NB4 (cell line): ENCODE measurements around the gene SHLD1.
"Not testable (repeated sequence)": the region's sequence is repeated elsewhere in the genome, so short reads cannot be mapped to it uniquely, and the experiment has no call there.

ENCODE experiments used
- DNase-seq: peaks from one replicate; pipeline ENCODE4 v3.0.0; 2010; ENCODE audit warnings: low read depth
- H3K4me3 ChIP-seq: one replicate; pipeline ENCODE4 v1.5.1; 2011; ENCODE audit warnings: mild to moderate bottlenecking, low read depth, low read length, moderate library complexity
- MYC ChIP-seq: IDR thresholded peaks from 2 replicates; pipeline ENCODE4 v1.6.1; 2011; ENCODE audit warnings: low read depth, low read length
- POLR2A ChIP-seq: IDR thresholded peaks from 2 replicates; pipeline ENCODE4 v1.6.1; 2011; ENCODE audit warnings: mild to moderate bottlenecking; ENCODE audit not compliant: insufficient read length; ENCODE audit errors: extremely low read depth
- TF ChIP-seq, protein P1 (sequence below): IDR thresholded peaks from one replicate; pipeline ENCODE4 v1.5.1; 2012; ENCODE audit warnings: low read depth, low read length
- TF ChIP-seq, protein P2 (sequence below): IDR thresholded peaks from 2 replicates; pipeline ENCODE4 v1.6.1; 2011; ENCODE audit warnings: low read depth, low read length

Gene SHLD1

DNA sequence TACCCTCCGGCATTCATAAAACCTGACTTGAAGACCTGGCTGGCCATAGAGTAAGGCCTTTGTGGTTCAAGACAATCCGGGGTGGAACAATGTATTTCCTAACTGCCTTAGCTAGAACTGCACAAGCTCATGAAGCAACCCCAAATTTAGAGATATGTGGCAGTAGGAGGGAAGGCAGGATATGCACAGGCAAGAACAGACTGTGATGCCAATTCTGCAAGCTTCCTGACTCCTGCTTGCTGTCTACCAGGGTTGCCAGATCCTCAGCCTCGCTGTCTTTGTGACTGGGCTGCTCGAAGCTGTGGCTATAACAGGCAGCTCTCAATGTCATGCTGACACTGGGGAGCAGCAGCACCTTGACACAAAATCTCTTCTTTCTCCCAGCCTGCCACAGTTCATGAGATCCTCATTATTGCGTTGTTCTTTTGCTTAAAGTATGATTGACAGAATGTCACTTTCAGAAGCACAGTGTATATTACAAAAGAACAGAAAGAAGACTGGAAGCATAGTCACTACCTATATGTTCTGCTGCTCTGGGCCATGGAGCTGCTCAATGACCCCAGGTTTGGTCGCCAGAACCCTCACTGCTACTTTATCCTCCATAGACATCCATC is 18.3 kb upstream of the SHLD1 start:
- DNase-seq: no peak
- H3K4me3 ChIP-seq: no peak overlapping the region
- TF ChIP-seq MYC (no peak), POLR2A (no peak)
- TF ChIP-seq, protein P1, sequence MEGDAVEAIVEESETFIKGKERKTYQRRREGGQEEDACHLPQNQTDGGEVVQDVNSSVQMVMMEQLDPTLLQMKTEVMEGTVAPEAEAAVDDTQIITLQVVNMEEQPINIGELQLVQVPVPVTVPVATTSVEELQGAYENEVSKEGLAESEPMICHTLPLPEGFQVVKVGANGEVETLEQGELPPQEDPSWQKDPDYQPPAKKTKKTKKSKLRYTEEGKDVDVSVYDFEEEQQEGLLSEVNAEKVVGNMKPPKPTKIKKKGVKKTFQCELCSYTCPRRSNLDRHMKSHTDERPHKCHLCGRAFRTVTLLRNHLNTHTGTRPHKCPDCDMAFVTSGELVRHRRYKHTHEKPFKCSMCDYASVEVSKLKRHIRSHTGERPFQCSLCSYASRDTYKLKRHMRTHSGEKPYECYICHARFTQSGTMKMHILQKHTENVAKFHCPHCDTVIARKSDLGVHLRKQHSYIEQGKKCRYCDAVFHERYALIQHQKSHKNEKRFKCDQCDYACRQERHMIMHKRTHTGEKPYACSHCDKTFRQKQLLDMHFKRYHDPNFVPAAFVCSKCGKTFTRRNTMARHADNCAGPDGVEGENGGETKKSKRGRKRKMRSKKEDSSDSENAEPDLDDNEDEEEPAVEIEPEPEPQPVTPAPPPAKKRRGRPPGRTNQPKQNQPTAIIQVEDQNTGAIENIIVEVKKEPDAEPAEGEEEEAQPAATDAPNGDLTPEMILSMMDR: no peak
- TF ChIP-seq, protein P2, sequence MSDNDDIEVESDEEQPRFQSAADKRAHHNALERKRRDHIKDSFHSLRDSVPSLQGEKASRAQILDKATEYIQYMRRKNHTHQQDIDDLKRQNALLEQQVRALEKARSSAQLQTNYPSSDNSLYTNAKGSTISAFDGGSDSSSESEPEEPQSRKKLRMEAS: no peak

DNA sequence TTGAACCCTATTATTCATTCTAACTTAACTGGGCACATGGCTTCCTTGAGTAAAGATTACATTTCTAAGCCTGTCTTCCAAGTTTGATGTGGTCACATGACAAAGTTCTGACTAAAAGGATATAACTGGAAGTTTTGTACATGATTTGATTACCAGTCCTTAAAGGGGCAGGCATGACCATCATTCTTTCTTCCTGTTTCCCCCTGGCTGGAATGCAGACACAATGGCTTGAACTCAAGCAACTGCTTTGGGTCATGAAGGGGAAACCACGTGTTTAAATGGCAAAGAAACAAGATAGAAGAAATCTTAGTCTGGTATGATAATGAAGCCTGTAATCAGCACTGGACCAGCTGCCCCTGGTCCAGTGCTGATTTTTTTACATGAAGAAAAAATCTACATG is 15.6 kb upstream of the SHLD1 start:
- TF ChIP-seq, protein P1: no peak
- TF ChIP-seq, protein P2: peak; percentile 49; the same call in 1 of the 2 replicates
- TF ChIP-seq POLR2A (no peak), MYC (no peak)
- no peak for DNase-seq
- no peak overlapping the region for H3K4me3 ChIP-seq

DNA sequence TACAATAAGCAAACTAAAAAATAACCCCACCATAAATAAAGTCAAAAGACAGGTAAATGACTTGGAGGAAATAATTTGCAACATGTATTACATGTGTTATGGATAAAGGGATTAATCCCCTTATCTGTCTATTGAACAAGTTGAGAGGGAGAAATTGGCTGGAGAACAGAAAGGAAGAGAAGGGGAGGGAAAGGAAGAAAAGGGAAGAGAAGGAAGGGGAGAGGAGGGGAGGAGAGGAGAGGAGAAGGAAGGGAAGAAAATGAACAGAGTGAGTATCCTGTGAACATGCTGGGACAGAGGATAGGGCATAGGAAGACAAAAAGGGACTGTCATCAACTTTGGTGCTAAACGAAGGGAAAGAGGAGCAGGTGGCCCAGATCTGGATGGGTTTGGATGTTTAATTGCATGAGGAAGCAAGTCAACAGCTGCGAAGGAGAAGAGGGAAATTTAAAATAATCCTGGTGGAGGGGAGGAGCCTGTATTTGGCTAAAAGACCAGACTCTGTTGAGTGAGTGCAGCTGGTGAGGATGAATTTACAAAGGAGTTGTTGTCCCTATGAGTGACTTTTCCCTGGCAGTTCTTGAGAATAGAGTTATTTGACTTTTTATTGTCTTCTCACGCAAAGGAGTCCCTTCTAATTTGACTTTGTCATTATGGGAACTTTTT is 14.2 kb upstream of the SHLD1 start:
- no peak for TF ChIP-seq POLR2A
- TF ChIP-seq, protein P2: no peak
- TF ChIP-seq MYC: no peak
- TF ChIP-seq, protein P1: no peak
- no peak for DNase-seq

DNA sequence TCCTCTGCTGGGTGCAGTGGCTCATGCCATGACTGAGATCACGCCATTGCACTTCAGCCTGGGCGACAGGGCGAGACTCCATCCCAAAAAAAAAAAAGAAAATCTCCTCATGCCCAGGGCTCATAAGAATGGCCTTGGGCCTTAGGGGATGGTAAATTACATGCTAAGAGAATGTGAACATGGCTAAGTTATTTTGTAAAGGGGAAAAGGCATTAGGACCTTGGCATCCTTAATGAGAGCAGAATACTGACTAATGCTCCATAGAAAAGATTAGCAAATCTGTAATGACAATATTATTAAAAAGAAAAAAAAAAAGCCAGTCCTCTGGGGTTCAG is 12.6 kb upstream of the SHLD1 start:
- DNase-seq: no peak
- H3K4me3 ChIP-seq: no peak overlapping the region
- TF ChIP-seq, protein P1: no peak
- no peak for TF ChIP-seq MYC
- no peak for TF ChIP-seq POLR2A
- TF ChIP-seq, protein P2: no peak

More for the DNA sequence above, 14.2 kb upstream of the SHLD1 start:
- H3K4me3 ChIP-seq: no peak overlapping the region

DNA sequence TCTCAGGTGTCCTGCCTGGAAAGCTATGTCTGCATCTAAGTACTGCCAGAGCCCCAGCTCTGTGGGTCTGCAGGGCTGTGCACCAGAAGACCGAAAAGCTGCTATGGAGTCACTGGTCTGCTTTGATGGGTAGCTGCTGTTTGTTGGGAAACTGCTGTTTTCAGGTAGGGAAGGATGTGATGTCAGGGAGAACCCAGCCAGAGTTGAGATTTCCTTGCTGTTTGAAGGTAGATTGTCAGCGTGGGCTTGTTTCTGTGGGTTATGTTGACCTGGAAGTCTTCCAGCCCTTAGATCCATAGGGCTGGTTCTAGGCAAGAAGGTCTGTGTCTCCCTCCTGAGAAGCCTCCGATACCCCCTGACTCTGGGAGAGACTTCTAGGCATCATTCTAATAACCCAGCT is 12.2 kb upstream of the SHLD1 start:
- no peak for DNase-seq
- no peak overlapping the region for H3K4me3 ChIP-seq
- TF ChIP-seq, protein P2: no peak
- TF ChIP-seq POLR2A (no peak), MYC (no peak)
- TF ChIP-seq, protein P1: no peak

DNA sequence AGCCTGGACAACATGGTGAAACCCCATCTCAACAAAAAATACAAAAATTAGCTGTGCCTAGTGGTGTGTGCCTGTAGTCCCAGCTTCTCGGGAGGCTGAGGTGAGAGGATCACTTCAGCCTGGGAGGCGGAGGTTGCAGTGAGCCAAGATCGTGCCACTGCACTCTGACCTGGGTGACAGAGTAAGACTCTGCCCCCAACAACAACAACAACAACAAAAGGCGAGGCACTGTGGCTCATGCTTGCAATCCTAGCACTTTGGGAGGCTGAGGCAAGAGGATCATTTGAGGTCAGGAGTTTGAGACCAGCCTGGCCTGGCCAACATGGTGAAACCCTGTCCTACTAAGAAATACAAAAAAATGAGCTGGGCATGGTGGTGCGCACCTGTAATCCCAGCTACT is 9.6 kb upstream of the SHLD1 start:
- H3K4me3 ChIP-seq, DNase-seq: not testable (repeated sequence)
